ENCODE data around the gene NVL.

Gene NVL

GRCh38 chr1:224192082-224192788 lies 137.7 kb downstream of the NVL start:
- no peak for DNase-seq

DNA sequence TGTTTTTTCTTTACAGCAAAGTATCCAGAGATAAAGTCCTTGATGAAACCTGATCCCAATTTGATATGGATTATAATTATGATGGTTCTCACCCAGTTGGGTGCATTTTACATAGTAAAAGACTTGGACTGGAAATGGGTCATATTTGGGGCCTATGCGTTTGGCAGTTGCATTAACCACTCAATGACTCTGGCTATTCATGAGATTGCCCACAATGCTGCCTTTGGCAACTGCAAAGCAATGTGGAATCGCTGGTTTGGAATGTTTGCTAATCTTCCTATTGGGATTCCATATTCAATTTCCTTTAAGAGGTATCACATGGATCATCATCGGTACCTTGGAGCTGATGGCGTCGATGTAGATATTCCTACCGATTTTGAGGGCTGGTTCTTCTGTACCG lies 140.4 kb downstream of the NVL start:
- no peak for DNase-seq

GRCh38 chr1:224188286-224188685 lies 141.7 kb downstream of the NVL start:
- no peak for DNase-seq

- no peak for DNase-seq
Measured at GRCh38 chr1:224185208-224185607, 144.8 kb downstream of the NVL start.

- peak; percentile 50 for DNase-seq
Measured at GRCh38 chr1:224183591-224184312, 146.2 kb downstream of the NVL start.

- peak; percentile 77 for DNase-seq
Measured at GRCh38 chr1:224182866-224183590, 146.9 kb downstream of the NVL start, which contains the start of gene DEGS1. DEGS1 (plus strand) TSS chr1:224183240; CDS start chr1:224183337, 97 bp downstream.

GRCh38 chr1:224182057-224182865 lies 147.7 kb downstream of the NVL start:
- no peak for DNase-seq

DNA sequence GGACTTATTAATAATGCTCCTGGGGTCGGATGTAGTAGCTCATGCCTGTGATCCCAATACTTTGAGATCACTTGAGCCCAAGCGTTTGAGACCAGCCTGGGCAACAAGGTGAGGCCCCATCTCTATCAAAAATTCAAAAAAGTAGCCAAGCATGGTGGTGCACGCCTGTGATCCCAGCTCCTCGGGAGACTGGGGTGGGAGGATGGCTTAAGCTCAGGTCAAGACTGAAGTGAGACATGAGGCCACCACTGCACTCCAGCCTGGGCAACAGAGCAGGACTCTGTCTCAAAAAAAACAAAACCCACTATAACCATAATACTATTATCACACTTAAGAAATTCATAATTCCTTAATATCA lies 148.5 kb downstream of the NVL start:
- no peak for DNase-seq

DNA sequence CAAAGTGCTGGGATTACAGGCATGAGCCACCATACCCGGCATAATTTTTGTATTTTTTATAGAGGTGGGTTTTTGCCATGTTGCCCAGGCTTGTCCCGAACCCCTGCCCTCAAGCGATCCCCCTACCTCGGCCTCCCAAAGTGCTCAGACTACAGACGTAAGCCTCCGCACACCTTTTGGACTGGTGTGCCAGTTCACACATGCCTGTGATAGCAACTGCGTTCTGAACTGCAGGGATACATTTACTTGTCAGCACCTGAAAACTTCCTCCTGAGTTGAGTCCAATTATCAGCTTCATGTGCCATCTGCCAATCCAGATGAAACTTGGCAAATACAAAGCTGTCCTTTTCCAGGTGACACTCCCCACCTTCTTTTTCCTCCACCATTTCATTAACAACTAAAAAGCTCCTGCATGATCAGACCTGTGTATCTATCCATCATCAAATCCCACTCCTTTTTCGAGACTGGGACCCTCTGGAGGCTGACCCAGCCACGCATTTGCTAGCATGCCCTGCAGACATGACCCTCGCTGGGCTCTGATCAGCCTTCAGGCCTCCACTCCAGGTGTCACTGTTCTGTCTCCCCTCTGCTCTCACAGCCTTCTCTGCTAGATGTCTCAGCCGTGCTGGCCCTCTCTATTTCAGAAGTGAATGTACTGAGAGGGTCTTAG lies 149.1 kb downstream of the NVL start:
- DNase-seq, result no peak

DNA sequence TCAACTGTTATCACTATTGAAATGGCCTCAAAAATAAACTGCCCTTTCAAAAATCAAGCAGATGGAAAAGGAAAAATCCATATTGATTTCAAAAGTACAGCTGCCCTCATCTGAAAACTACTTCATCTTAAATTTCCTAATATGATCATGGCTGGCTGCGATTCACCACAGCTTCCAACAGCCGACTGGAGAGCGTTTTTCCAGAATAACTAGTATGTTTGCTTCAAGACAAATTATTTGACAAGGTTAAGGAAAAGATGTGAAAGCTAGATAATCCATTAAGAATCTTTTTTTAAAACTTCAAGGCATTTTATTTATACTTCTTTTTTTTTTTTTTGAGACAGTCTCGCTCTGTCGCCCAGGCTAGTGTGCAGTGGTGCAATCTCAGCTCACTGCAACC lies 151.1 kb downstream of the NVL start:
- DNase-seq, result no peak

DNA sequence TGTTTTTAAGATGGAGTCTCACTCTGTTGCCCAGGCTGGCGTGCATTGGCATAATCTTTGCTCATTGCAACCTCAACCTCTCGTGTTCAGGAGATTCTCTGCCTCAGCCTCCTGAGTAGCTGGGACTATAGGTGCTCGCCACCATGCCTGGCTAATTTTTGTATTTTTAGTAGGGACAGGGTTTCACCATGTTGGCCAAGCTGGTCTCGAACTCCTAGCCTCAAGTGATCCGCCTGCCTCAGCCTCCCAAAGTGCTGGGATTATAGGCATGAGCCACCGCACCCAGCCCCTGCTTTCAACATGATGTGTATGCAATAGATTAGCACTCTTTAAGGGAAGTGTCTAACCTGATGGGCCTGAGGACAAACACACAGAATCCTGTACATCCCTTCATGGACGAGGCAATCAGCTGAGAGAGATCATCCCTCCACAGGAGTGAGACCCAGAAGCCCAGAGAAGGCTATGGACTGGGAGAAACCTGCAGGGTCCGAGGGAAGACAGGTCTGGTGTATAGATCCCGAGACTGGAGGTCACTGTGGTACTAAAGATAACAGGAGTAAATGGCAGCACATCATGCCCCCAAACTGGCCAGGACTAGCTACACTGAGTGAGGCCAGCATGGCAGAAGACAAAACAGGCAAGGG lies 152.5 kb downstream of the NVL start:
- DNase-seq, result no peak
